GM18507 (cell line): ENCODE measurements around the gene NQO1.
"Not testable (repeated sequence)": the region's sequence is repeated elsewhere in the genome, so short reads cannot be mapped to it uniquely, and the experiment has no call there.

ENCODE experiments used
- DNase-seq: peaks from one replicate; pipeline ENCODE4 v3.0.0; 2011; ENCODE audit warnings: low read depth; ENCODE audit not compliant: insufficient read length; ENCODE audit errors: extremely low spot score
- FAIRE-seq: peaks from 2 replicates; lab custom pipeline; 2011; peaks lifted over from hg19 to GRCh38; lab: Jason Lieb, UNC

The NQO1 gene

GRCh38 chr16:69745232-69745612, 18.9 kb upstream of the NQO1 start:
- no peak for FAIRE-seq
- no peak for DNase-seq

DNA sequence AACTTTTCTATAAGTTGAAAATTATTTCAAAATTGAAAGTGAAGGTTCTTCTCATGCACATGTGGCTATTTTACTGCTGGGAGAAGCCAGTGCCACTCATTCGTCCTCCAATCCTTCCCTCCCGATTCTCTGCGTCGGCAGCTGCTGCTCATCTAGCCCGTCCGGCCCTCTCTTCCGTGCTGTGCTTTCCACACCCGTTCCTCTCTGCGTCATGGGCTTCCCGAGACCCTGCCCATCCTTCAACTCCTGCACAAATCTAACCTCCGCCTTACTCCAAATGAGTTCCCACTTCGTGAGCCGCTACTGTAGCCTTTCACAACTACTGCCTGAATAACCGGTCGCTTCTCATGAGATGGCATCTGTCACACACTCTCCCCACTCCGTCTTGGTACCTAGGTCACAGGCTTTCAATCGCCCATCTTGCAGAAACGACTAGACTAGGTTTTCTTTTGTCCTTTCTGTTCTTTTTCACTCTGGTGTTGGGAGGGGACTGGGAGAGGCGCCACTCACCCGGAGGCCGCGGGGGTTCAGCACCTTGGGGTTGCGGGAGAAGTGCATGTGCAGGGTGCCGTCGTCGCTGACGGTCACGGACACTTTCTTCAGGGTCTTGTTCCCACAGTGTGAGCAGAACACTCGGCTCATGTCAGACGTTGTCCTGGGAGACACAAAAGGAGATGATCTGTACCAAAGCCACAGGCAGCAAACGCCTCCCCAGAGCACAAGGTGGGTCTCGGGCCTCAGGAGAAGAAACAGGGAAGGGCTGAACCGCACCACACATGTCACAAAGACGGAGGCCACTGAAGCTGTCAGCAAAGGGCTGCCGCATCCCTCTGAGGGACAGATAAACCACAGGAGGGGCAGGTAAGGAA, 18.2 kb upstream of the NQO1 start:
- FAIRE-seq (no peak), DNase-seq (no peak)

DNA sequence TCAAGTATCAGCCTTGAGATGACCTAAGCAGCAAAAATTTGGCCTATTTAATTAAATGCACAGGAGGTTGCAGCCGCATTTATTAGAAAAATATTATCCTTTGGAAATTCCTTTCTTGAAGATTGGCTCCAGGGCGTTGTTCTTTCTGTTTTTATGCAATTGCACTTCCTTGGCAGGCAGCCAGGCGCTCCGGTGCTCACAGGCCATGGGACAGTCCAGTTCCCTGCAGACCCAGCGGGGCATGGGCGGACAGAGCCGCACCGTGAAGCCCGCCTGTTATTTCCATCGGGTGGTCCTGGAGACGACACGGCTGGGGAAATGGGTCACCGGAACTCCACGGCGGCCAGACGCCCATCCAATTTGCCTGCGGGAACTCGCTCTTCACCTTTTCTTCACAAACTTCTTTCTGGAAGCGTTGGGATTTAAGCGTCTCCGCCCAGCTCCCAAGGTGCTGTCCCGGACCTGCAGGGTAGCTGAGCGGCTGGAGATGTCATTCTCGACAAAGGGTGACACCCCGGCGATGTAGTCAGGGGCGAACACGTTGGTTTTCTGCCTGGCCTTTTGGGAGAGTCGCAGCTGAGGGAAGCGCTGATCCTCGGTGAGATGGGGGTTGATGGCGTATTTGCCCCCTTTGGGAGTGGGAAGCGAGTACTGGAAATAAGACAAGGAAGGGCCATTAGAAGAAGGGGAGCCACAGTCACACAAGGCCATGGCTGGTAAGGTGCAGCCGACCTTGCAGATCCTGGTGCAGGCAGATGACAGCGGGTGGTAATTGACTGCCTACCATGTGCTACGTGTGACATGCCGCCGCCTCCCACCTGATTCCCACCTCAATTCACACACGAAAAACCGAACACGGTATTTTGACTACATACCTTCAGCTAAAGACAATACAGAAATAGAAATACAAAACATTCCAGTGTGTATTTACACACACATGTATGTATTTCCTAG, 15.9 kb upstream of the NQO1 start:
- no peak for DNase-seq
- no peak for FAIRE-seq

- FAIRE-seq, result no peak
Observed at GRCh38 chr16:69741519-69741918, 15.2 kb upstream of the NQO1 start.

DNA sequence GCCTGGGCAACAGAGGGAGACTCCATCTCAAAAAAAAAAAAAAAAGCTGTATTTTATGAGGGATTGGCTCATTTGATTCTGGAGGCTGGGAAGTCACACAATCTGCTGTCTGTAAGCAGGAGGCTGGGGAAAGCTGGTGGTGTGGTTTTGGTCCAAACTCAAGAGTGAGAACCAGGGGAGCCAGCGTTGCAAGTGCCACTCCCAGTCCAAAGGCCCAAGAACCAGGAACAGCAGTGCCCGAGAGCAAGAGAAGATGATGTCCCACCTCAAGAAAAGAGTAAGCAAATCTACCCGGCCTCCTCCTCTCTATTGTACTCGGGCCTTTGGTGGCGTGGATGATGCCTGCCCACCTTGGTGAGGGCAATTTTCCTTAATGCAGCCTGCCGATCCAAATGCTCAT, 5.7 kb upstream of the NQO1 start:
- DNase-seq, result no peak
- FAIRE-seq, result no peak

More at GRCh38 chr16:69741519-69741918, 15.2 kb upstream of the NQO1 start:
- no peak for DNase-seq

DNA sequence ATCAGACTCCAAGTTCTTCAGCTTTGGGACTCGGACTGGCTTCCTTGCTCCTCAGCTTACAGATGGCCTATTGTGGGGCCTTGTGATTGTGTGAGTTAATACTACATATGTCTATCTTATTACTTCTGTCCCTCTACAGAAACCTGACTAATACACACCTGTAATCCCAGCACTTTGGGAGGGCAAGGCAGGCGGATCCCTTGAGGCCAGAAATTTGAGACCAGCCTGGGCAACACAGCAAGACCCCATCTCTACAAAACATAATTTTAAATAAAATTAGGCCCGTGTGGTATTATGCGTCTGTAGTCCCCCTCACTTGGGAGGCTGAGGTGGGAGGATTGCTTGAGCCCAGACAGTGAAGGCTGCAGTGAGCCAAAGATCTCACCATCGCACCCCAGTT, 4.9 kb upstream of the NQO1 start:
- DNase-seq, FAIRE-seq: not testable (repeated sequence)

- FAIRE-seq, DNase-seq: not testable (repeated sequence)
Observed at GRCh38 chr16:69729030-69729429, 2.7 kb upstream of the NQO1 start.

DNA sequence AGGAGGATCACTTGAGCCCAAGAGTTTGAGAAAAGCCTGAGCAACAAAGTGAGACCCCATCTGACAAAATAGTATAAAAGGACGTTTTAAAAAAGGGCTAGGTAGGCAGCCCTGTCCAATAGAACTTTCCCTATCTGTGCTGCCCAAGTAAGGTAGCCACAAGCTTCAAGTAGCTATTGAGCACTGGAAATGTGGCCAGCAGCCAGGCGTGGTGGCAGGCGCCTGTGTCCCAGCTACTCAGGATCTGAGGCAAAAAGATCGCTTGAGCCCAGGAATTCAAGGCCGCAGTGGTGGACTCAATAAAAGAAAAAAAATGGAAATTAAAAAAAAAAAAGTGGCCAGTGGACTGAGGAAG, 1.5 kb upstream of the NQO1 start:
- FAIRE-seq, result no peak
- no peak for DNase-seq

GRCh38 chr16:69725480-69726312, 664 bp downstream of the NQO1 start:
- FAIRE-seq (no peak), DNase-seq (no peak)

GRCh38 chr16:69724981-69725479, 1.3 kb downstream of the NQO1 start:
- FAIRE-seq, result no peak
- no peak for DNase-seq

GRCh38 chr16:69724414-69724873, 1.9 kb downstream of the NQO1 start:
- DNase-seq (no peak), FAIRE-seq (no peak)

- DNase-seq, result no peak
- no peak for FAIRE-seq
Observed at GRCh38 chr16:69721441-69721957, 4.9 kb downstream of the NQO1 start.

DNA sequence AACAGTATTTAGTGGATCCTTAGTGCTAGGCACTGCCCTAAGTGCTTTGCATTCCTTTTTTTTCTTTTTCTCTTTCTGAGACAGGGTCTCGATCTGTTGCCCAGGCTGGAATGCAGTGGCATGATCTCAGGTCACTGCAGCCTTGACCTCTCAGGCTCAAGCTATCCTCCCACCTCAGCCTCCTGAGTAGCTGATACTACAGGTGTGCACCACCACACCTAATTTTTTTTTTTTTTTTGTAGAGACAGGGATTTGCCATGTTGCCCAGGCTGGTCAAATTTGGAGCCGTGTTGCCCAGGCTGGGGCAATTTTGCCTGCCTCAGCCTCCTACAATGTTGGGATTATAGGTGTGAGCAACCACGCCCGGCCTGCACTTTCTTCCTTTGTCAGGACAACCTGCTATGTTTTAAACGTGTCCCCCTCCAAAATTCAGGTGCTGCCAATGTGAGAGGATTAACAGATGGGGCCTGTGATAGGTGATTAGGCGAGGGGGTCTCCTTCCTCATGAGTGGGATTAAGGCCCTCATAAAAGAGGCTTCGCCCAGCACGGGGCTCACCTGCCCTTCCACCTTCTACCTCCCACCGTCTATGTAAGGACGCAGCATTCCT, 5.4 kb downstream of the NQO1 start:
- FAIRE-seq (no peak), DNase-seq (no peak)

GRCh38 chr16:69718111-69718764, 8.1 kb downstream of the NQO1 start:
- FAIRE-seq (no peak), DNase-seq (no peak)

- FAIRE-seq, result no peak
Observed at GRCh38 chr16:69717066-69717465, 9.3 kb downstream of the NQO1 start.

DNA sequence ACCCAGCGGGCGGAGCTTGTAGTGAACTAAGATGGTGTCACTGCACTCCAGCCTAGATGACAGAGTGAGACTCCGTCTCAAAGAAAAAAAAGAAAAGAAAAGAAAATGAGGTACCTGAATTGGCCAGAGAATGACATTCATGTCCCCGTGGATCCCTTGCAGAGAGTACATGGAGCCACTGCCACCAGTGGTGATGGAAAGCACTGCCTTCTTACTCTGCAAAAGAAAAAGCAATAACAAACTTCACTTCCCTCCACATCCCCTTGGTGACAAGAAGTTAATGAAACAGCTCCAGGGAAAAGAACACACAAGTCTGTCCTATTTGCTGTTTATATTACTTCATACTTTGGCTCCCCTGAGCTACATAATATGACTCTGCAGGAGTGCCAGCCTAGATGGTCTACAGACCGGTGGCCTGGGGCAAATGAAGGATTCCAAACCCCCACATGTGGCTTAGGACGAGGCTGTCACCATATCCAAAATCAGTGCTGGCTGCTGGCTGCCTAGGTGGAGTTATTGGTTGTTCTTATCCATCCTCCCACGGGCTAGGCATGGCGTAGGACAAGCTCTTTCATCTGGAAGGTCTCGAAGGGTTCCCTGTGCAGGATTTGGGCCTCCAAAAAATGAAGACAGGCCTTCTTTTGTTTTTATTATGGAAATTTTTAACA, 13.3 kb downstream of the NQO1 start:
- FAIRE-seq (no peak), DNase-seq (no peak)

More at GRCh38 chr16:69717066-69717465, 9.3 kb downstream of the NQO1 start:
- DNase-seq, result no peak

- DNase-seq (no peak), FAIRE-seq (no peak)
Observed at GRCh38 chr16:69712277-69712676, 14.1 kb downstream of the NQO1 start.
